ENCODE measurements around the gene PRTG. TPM values are rescaled to one million over a fixed set of nuclear protein-coding genes. Genes with fewer than 3 reads are reported as not detected.
A peak's percentile ranks its signal among the peaks of the same experiment; 100 is the strongest.
"Not testable (repeated sequence)": the region's sequence is repeated elsewhere in the genome, so short reads cannot be mapped to it uniquely, and the experiment has no call there.

The PRTG gene
- total RNA-seq, 1 donor from 2014 or later, result 11.9 TPM

- DNase-seq (ENCODE audit: extremely low read depth, low read depth, low spot score), result no peak
Observed at GRCh38 chr15:55743729-55744655, 1.0 kb upstream of the PRTG start.

DNA sequence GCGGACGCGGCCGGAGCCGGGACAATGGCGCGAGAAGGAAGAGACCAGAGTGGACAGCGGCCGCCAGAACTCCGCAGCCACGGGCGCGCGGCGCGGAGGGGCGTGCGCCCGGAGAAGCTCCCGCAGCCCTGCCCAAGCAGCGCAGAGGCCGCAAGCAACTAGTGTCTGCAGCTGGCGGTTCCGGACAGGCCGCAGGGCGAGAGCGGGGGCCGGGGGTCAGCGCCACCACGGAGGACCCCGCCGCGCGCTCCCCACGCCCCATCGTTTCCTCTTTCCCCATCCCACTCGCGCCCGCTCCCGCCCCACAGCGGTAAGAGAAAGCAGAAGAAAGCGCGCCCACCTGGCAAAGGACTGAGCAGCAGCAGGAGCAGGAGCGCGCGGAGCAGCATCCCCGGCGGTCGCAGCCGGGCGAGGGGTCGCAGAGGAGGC lies 440 bp downstream of the PRTG start:
- no peak for DNase-seq (ENCODE audit: extremely low read depth, low read depth, low spot score)

DNA sequence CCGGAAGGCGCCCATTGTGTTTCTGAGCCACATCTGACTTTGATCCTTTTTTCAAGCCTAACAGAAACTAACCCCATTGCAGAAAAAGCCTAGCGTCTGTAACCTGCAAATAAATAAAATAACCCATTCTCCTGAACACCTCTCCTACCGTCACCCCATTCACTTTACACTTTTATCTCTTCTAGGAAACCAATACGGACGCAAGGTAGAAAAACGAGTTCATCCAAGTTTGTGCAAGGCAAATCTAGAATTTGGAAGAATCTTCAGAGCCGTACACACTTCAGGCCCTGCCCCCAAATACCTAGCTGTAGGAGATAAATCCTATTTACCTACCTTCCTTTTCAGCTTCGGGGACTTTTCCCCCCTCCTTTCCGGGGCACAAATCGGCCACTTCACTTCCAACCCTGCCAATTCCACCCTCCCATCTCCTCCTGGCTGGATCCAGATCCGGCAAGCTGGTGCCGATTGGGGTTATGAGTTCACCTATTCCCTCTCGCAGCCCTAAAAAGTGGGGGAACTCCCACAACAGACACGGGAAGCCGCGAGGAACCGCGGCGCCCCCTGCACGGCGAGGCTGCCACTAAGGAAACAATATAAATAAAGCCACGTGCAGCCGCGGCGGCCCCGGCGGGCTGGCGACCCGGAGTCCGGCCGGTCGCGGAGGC lies 987 bp downstream of the PRTG start:
- no peak for DNase-seq (ENCODE audit: extremely low read depth, low read depth, low spot score)

DNA sequence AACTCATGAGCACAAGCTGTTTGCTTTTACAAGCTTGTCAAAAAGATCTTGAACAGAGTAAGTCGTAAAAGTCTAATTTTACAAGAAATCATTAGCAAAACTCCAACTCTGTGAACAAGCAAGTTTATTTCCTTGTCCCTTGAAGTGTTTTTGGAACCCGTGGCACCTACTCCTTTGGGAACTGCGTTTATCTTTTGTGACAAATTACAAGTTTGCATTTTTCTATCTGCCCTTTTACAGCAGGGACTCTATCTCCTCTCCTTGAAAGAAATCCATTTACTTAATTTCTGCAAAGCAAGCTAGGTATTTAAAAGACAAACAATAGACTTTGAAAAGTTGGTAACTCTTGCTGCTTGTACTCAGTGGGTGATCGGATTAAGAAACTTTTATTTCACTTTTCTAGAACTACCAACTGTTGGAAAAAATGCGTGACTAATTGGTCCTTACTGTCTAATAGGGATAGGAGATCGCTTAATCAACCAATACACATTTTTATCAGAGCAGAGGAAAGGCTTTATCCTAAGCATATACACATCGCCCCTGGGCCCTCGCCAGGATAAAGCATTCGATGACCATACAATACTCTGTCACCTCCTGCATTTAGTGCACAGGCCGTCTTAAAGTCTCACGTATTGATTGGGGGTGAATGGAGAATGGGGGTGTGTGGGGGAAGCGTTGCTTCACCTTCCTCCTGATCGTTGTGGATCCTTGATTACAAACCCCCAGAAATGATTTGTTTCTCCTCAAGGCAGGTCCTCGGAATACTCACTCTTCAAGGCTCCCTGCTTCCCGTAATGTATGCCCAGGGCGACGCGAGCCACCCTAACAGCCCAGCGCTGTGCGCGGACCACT lies 1.7 kb downstream of the PRTG start:
- DNase-seq (ENCODE audit: extremely low read depth, low read depth, low spot score), result no peak

DNA sequence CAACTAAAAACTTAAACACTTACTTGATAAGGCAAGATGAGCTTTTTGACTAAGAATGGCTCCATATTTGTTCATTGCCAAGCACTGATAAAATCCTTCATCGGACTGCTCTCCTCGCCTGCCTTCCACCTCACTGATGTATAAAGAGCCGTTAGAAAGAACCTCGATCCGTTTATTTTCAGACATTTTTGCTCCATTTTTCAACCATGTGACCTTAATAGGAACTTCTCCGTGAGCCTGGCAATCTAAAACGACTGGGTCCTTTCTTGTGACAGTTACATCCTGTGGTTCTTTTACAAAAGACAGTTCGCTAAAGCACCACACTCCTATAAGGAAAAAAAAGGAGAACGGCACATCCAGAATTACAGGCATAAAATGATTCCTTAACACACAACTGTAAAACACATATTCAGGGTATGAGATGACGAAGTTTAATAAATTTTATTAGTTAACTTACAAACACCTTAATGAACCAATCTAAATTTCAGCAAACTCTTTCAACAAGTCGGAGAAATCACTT lies 2.5 kb downstream of the PRTG start:
- no peak for DNase-seq (ENCODE audit: extremely low read depth, low read depth, low spot score)

- no peak for DNase-seq (ENCODE audit: extremely low read depth, low read depth, low spot score)
Observed at GRCh38 chr15:55739641-55740040, 3.3 kb downstream of the PRTG start.

- DNase-seq (ENCODE audit: extremely low read depth, low read depth, low spot score), result no peak
Observed at GRCh38 chr15:55738715-55739114, 4.2 kb downstream of the PRTG start.

- peak; percentile 36 for DNase-seq (ENCODE audit: extremely low read depth, low read depth, low spot score)
Observed at GRCh38 chr15:55737373-55737772, 5.6 kb downstream of the PRTG start.

DNA sequence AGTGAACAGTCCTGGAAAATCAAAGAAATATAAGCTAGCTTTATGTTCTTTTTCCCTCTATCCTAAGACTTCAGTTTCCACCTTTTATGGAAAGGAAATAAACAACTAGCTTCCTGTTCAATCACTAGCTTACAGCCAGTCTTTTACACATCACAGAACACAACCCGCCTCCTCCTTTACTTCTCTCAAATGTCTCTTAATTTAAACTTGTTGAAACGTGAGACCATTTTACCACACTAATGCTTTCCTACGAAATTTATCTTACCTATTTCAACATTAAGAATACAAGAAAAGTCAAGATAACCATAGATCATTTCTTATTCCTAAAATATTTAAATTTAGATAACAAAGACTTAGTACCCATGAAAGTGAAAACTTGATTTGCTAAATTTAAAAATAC lies 6.2 kb downstream of the PRTG start:
- no peak for DNase-seq (ENCODE audit: extremely low read depth, low read depth, low spot score)

DNA sequence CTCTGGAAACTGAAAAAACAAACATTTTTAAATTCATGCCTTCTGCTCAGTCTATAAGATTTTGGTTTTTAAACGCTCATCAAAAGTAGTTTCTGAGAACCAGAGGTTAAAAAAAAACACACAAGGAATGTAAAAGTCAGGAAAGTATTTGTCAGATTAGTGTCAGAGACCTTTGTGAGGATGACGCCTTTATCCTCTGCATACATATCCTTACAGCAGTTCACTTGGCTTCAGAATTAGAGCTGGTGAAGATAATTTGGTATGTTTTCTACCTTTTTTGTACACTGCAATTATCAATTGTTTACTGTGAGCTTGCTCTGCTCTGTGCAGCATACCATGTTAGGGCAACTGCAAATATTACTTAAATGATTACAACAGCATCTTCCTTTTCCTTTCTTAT lies 8.3 kb downstream of the PRTG start:
- no peak for DNase-seq (ENCODE audit: extremely low read depth, low read depth, low spot score)

DNA sequence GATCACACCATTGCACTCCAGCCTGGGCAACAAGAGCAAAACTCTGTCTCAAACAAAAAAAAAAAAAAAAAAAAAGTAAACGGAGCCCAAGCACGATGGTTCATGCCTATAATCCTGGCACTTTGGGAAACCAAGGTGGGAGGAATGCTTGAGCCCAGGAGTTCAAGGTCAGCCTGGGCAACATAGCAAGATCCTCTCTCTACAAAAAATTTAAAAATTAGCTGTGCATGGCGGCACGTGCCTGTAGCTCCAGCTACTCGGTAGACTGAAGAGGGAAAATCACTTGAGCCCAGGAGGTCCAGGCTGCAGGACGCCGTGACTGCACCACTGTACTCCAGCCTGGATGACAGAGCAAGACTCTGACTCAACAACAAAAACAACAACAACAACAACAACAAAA lies 9.5 kb downstream of the PRTG start:
- DNase-seq (ENCODE audit: extremely low read depth, low read depth, low spot score), result not testable (repeated sequence)

DNA sequence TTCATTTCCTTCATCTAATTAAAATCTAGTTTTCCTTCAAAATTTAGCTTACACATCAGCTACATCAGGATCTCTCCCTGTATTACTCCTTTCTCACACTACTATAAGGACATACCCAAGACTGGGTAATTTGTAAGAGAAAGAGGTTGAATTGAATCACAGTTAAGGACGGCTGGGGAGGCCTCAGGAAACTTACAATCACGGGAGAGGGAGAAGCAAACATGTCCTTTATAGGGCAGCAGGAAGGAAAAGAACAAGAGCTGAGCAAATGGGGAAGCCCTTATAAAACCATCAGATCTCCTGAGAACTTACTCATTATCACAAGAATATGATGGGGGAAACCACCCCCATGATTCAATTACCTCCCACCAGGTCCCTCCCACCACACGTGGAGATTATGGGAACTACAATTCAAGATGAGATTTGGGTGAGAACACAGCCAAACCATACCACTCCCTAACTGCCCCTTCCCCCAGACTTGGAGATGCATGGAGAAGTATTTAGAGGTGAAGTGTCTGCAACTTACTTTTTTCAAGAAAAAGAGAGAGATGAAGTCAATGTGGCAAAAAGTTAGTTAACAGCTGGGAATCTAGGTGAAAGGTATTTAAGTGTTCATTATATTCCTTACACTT lies 21.3 kb downstream of the PRTG start:
- DNase-seq (ENCODE audit: extremely low read depth, low read depth, low spot score), result no peak

DNA sequence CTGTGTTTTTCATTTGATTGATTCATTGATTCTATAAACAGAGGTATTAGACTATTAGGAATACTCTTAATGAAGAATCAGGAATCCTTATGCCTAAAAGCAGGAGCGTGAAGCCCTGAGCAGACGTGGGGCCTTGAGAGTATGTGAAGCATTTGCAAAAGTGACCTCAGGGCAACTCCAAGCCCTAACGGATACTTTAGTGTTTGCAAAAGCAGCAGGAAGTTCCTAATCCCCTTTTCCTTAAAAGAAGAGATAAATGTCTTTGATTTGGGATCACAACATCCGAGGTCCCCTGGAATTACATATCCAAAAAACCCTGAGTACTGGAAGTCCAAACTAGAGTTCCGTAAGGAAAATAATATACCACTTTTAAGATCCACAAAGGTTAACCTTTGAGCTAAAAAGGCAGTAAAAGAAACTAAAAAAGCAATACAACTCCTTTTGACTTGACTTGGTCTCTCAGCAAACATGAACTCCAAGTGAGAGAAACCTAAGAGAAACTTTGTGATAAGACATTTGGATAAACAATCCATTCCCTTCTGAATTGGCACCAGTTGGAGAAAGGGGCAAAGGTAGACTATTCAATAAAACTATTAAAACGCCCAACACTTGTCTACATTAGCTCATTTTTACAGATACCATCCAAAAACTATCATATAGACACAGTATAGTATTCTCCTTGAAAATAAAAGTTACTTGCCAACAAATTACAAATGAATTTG lies 27.4 kb downstream of the PRTG start:
- no peak for DNase-seq (ENCODE audit: extremely low read depth, low read depth, low spot score)

GRCh38 chr15:55714064-55714463 lies 28.9 kb downstream of the PRTG start:
- no peak for DNase-seq (ENCODE audit: extremely low read depth, low read depth, low spot score)

GRCh38 chr15:55712363-55712762 lies 30.6 kb downstream of the PRTG start:
- DNase-seq (ENCODE audit: extremely low read depth, low read depth, low spot score), result no peak

GRCh38 chr15:55710286-55710685 lies 32.7 kb downstream of the PRTG start:
- no peak for DNase-seq (ENCODE audit: extremely low read depth, low read depth, low spot score)

DNA sequence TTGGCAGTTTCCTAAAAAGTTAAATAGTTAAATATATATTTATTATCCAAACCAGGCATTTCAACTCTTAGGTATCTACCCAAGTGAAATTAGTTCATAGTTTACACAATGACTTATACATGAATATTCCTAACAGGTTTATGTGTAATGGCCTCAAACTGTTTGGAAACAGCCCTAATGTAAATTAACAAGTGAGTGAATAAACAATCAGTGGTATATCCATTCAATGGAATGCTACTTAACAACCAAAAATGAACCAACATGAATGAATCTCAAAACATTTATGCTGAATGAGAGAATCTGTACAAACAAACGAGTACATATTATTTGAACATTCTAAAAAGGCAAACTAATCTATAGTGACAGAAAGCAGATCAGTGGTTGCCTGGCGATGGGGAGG lies 33.5 kb downstream of the PRTG start:
- DNase-seq (ENCODE audit: extremely low read depth, low read depth, low spot score), result no peak

DNA sequence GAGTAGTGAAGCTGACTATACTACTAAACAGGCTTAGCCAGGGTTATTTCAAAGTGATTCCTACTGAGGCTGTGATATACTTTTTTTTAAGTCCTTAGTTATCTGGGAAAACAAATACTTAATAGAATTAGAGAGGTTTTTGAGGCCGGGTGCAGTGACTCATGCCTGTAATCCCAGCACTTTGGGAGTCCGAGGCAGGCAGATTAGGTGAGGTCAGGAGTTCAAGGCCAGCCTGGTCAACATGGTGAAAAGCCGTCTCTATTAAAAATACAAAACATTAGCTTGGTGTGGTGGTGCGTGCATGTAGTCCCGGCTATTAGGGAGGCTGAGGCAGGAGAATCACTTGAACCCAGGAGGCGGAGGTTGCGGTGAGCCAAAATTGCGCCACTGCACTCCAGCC lies 34.2 kb downstream of the PRTG start:
- no peak for DNase-seq (ENCODE audit: extremely low read depth, low read depth, low spot score)

GRCh38 chr15:55707951-55708350 lies 35.0 kb downstream of the PRTG start:
- no peak for DNase-seq (ENCODE audit: extremely low read depth, low read depth, low spot score)

DNA sequence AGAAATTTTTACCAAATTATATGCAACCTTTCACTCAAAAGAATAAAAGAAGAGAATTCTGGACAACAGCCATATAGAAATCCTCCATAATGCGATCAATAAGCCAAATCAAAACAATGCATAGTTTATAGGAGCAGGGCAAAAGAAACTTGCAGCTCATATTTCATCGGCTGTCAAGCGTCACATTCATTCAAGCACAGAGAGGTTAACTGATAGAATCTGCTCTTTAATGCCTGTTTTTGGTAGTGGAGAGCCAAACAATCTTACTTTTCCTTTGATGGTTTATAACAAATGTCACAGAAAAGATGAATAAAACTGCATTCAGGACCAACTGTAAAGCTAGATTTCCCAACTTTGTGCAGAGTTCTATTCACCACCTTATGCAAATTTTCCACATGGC lies 35.4 kb downstream of the PRTG start:
- DNase-seq (ENCODE audit: extremely low read depth, low read depth, low spot score), result no peak

Measured in glomerular endothelial cell (primary cell).